Smooth muscle cell (in vitro differentiated cells): ENCODE measurements around the gene CSF1R. TPM values are rescaled to one million over a fixed set of nuclear protein-coding genes. Genes with fewer than 3 reads are reported as not detected.
"Not testable (repeated sequence)": the region's sequence is repeated elsewhere in the genome, so short reads cannot be mapped to it uniquely, and the experiment has no call there.

Experiments
- DNase-seq: peaks from one replicate; lab custom pipeline; 2025; ENCODE audit not compliant: unreplicated experiment; lab: John Stamatoyannopoulos, UW
- H2AFZ ChIP-seq: fragments of 200-600 bp; sonication (generic); 2 replicates; pipeline ENCODE4 v1.6.0; 2016; ENCODE audit warnings: antibody characterized with exemption, low read depth, mild to moderate bottlenecking
- H3F3A ChIP-seq: fragments of 200-600 bp; sonication (generic); 2 replicates; pipeline ENCODE4 v1.6.0; 2017; ENCODE audit warnings: antibody characterized with exemption, low read depth
- H3K27ac ChIP-seq: fragments of 200-600 bp; sonication (generic); 2 replicates; pipeline ENCODE4 v1.5.1; 2016; ENCODE audit warnings: low read depth, mild to moderate bottlenecking
- H3K27me3 ChIP-seq: fragments of 200-600 bp; sonication (generic); 2 replicates; pipeline ENCODE4 v1.6.1; 2016; ENCODE audit warnings: low read depth, mild to moderate bottlenecking
- H3K36me3 ChIP-seq: fragments of 200-600 bp; sonication (generic); 2 replicates; pipeline ENCODE4 v1.5.1; 2016; ENCODE audit warnings: low read depth
- H3K4me1 ChIP-seq: fragments of 200-600 bp; sonication (generic); 2 replicates; pipeline ENCODE4 v1.5.1; 2016; ENCODE audit warnings: low read depth
- H3K4me2 ChIP-seq: fragments of 200-600 bp; sonication (generic); 2 replicates; pipeline ENCODE4 v1.6.0; 2016; ENCODE audit warnings: mild to moderate bottlenecking
- H3K4me3 ChIP-seq: fragments of 200-600 bp; sonication (generic); 2 replicates; pipeline ENCODE4 v1.5.1; 2016; ENCODE audit warnings: mild to moderate bottlenecking
- H3K79me2 ChIP-seq: fragments of 200-600 bp; sonication (generic); 2 replicates; pipeline ENCODE4 v1.6.0; 2016; ENCODE audit warnings: low read depth, mild to moderate bottlenecking
- H3K9ac ChIP-seq: fragments of 200-600 bp; sonication (generic); 2 replicates; pipeline ENCODE4 v1.6.0; 2016; ENCODE audit warnings: low read depth
- H3K9me3 ChIP-seq: fragments of 200-600 bp; sonication (generic); replicated peaks from 2 replicates; pipeline ENCODE4 v1.5.1; 2016; ENCODE audit warnings: low read depth
- H4K20me1 ChIP-seq: fragments of 200-600 bp; sonication (generic); 2 replicates; pipeline ENCODE4 v1.6.0; 2016; ENCODE audit warnings: low read depth
- WGBS: methylation state at CpG from one replicate; pipeline ENCODE4 v1.1.7; 2016; ENCODE audit warnings: low lambda C conversion rate; 5-methylcytosine and 5-hydroxymethylcytosine counted together
- polyA plus RNA-seq: library from polyadenylated mRNA; unstranded; fragments of >200 nt; fragmentation: Nextera tagmentation; extraction: Ambion mirVana; gene quantifications from 2 replicates; pipeline ENCODE4 v1.2.1, GENCODE V29; 2016
- total RNA-seq: library from RNA; depleted of rRNA; stranded (reverse); fragments of >200 nt; gene quantifications from 2 replicates; pipeline ENCODE4 v1.2.3, GENCODE V29; 2014
- TF ChIP-seq, protein P1 (sequence below): fragments of 200-600 bp; sonication (generic); IDR thresholded peaks from 2 replicates; pipeline ENCODE4 v1.5.1; 2017; ENCODE audit warnings: borderline replicate concordance, mild to moderate bottlenecking, antibody characterized with exemption; ENCODE audit not compliant: insufficient read depth, poor library complexity, severe bottlenecking

The CSF1R gene
- total and polyA plus RNA-seq, 2 experiments from 2014 or later: 2.2 to 3.9 TPM

GRCh38 chr5:150097152-150097551 is 10.8 kb upstream of the CSF1R start:
- no peaks in the 10 kb centered on the region for H3K4me1 ChIP-seq
- H3K9me3 ChIP-seq: no peaks in the 10 kb centered on the region
- no peak overlapping the region for H3K4me2 ChIP-seq
- no peak for DNase-seq
- peaks cover 3% of the 10 kb centered on the region for H3K27me3 ChIP-seq
- no peak overlapping the region for H2AFZ ChIP-seq
- H3K9ac ChIP-seq: no peak overlapping the region
- no peak overlapping the region for H3K4me3 ChIP-seq
- H3K36me3 ChIP-seq: no peaks in the 10 kb centered on the region
- H3K27ac ChIP-seq: no peak overlapping the region
- H3K79me2 ChIP-seq: no peaks in the 10 kb centered on the region
- TF ChIP-seq, protein P1, sequence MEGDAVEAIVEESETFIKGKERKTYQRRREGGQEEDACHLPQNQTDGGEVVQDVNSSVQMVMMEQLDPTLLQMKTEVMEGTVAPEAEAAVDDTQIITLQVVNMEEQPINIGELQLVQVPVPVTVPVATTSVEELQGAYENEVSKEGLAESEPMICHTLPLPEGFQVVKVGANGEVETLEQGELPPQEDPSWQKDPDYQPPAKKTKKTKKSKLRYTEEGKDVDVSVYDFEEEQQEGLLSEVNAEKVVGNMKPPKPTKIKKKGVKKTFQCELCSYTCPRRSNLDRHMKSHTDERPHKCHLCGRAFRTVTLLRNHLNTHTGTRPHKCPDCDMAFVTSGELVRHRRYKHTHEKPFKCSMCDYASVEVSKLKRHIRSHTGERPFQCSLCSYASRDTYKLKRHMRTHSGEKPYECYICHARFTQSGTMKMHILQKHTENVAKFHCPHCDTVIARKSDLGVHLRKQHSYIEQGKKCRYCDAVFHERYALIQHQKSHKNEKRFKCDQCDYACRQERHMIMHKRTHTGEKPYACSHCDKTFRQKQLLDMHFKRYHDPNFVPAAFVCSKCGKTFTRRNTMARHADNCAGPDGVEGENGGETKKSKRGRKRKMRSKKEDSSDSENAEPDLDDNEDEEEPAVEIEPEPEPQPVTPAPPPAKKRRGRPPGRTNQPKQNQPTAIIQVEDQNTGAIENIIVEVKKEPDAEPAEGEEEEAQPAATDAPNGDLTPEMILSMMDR: no peak
- H3F3A ChIP-seq: no peaks in the 10 kb centered on the region
- no peaks in the 10 kb centered on the region for H4K20me1 ChIP-seq

DNA sequence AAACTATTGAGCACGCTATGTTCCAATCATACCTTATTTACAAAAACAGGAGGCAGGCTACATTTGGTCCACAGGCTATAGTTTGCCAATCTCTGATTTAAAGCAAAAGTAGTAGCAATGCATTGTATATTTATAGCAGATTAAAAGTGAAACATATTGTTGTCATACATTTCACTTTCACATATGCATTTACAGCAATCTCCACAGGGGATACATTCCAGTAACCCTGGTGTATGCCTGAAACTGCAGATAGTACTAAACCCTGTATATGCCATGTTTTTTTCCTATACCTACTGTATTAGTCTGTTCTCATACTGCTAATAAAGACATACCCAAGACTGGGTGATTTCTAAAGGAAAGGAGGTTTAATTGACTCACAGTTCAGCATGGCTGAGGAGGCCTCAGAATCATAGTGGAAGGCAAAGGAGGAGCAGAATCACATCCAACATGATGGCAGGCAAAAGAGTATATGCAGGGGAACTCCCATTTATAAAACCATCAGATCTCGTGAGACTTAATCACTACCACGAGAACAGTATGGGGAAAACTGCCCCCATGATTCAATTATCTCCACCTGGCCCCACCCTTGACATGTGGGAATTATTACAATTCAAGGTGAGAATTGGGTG is 5.9 kb upstream of the CSF1R start:
- TF ChIP-seq, protein P1: no peak

GRCh38 chr5:150085191-150085912 is 1.0 kb downstream of the CSF1R start:
- Histone ChIP-seq H3K36me3 (no peaks in the 10 kb centered on the region), H3K27me3 (peaks cover 7% of the 10 kb centered on the region), H3K9ac (no peak overlapping the region), H3F3A (peaks cover 8% of the 10 kb centered on the region), H3K9me3 (no peaks in the 10 kb centered on the region), H3K4me1 (peaks cover 12% of the 10 kb centered on the region), H3K79me2 (no peaks in the 10 kb centered on the region), H2AFZ (no peak overlapping the region), H3K27ac (no peak overlapping the region), H4K20me1 (no peaks in the 10 kb centered on the region), H3K4me2 (no peak overlapping the region), H3K4me3 (no peak overlapping the region)
- TF ChIP-seq, protein P1: no peak
- DNase-seq: no peak
- 94% methylated on average over 7 of the region's 7 CpGs for WGBS

More for the DNA sequence above, 5.9 kb upstream of the CSF1R start:
- no peak for DNase-seq
- H2AFZ ChIP-seq: no peak overlapping the region
- H3K4me3 ChIP-seq: no peak overlapping the region
- H3K36me3 ChIP-seq: no peaks in the 10 kb centered on the region
- WGBS: 96% methylated on average over 3 of the region's 3 CpGs
- H3K27ac ChIP-seq: no peak overlapping the region
- no peak overlapping the region for H3K9ac ChIP-seq
- H3K4me2 ChIP-seq: no peak overlapping the region
- no peaks in the 10 kb centered on the region for H3K9me3 ChIP-seq
- no peaks in the 10 kb centered on the region for H4K20me1 ChIP-seq
- H3K4me1 ChIP-seq: no peaks in the 10 kb centered on the region
- no peaks in the 10 kb centered on the region for H3F3A ChIP-seq
- no peaks in the 10 kb centered on the region for H3K79me2 ChIP-seq
- H3K27me3 ChIP-seq: peaks cover 10% of the 10 kb centered on the region

GRCh38 chr5:150084754-150085153 is 1.6 kb downstream of the CSF1R start:
- not testable (repeated sequence) for DNase-seq, H3K9ac ChIP-seq, H3K9me3 ChIP-seq, H3K79me2 ChIP-seq, H2AFZ ChIP-seq, H3K27ac ChIP-seq, H3K36me3 ChIP-seq, H3K4me3 ChIP-seq, H3F3A ChIP-seq, H3K4me2 ChIP-seq, H4K20me1 ChIP-seq, H3K27me3 ChIP-seq
- 93% methylated on average over 6 of the region's 6 CpGs for WGBS
- peaks cover 12% of the 10 kb centered on the region for H3K4me1 ChIP-seq
